Endothelial cell of umbilical vein (primary cell): ENCODE results near the gene PSMA5. TPM values are rescaled to one million over a fixed set of nuclear protein-coding genes. Genes with fewer than 3 reads are reported as not detected.

ENCODE experiments used
- BruUV-seq: library from RNA; stranded (reverse); fragments of 400-500 nt; replicated peaks from 2 replicates; lab custom pipeline; 2021; lab: Mats Ljungman, UMichigan
- CTCF ChIA-PET: fragments of 300-600, 350-600 bp; sonication (Branson Sonifier 250); formaldehyde crosslinking; loops from one replicate; lab custom pipeline; 2021; ENCODE audit warnings: antibody characterized with exemption, inconsistent platforms; lab: Charles Lee
- POLR2A ChIA-PET: fragments of 300-600, 350-600 bp; sonication (Branson Sonifier 250); formaldehyde crosslinking; loops from one replicate; lab custom pipeline; 2021; ENCODE audit warnings: antibody characterized with exemption, inconsistent platforms; lab: Charles Lee
- DNase-seq: peaks from one replicate; pipeline ENCODE4 v3.0.0-alpha.2; 2011; ENCODE audit warnings: low read depth, low spot score
- FAIRE-seq: peaks from 2 replicates; lab custom pipeline; 2011; peaks lifted over from hg19 to GRCh38; lab: Jason Lieb, UNC
- H2AFZ ChIP-seq: 2 replicates; pipeline ENCODE4 v1.6.0; 2012; ENCODE audit warnings: low read depth, low read length, control low read depth, inconsistent platforms
- H3K27ac ChIP-seq: 2 replicates; pipeline ENCODE4 v1.5.1; 2011; ENCODE audit warnings: low read depth, mild to moderate bottlenecking, control low read depth, low read length, moderate library complexity; ENCODE audit not compliant: insufficient read depth
- H3K27me3 ChIP-seq, 2 experiments: 2 replicates each; pipeline versions ENCODE4 v1.6.0 to v1.6.1; 2011; ENCODE audit warnings: low read length in 2 of 2, mixed read lengths in 1 of 2; ENCODE audit not compliant: control insufficient read depth in 2 of 2, insufficient read depth in 2 of 2
- H3K36me3 ChIP-seq, 2 experiments: 2 replicates in 1 of 2; 3 replicates in 1 of 2; pipeline ENCODE4 v1.5.1; 2011; ENCODE audit warnings: low read length in 2 of 2, mild to moderate bottlenecking in 1 of 2, moderate library complexity in 1 of 2; ENCODE audit not compliant: control insufficient read depth in 2 of 2, insufficient read depth in 2 of 2; ENCODE audit errors: extremely low read depth in 1 of 2
- H3K4me1 ChIP-seq: 3 replicates; pipeline ENCODE4 v1.5.1; 2011; ENCODE audit warnings: mild to moderate bottlenecking, low read length; ENCODE audit not compliant: control insufficient read depth, insufficient read depth; ENCODE audit errors: extremely low read depth
- H3K4me2 ChIP-seq: 2 replicates; pipeline ENCODE4 v1.6.1; 2011; ENCODE audit warnings: low read length, control low read depth, mixed read lengths; ENCODE audit not compliant: insufficient read depth
- H3K4me3 ChIP-seq, 3 experiments: fragments of 200-600 bp in 1 of 3; sonication (generic), shearing (Covaris generic) in 1 of 3; replicated peaks in 1 of 3; 2 replicates each; pipeline ENCODE4 v1.5.1; 2011 to 2016; ENCODE audit warnings: control low read depth in 3 of 3, low read length in 3 of 3, mild to moderate bottlenecking in 2 of 3, inconsistent platforms in 1 of 3, low read depth in 1 of 3, moderate library complexity in 1 of 3; ENCODE audit not compliant: insufficient read depth in 1 of 3
- H3K79me2 ChIP-seq: 2 replicates; pipeline ENCODE4 v1.6.0; 2012; ENCODE audit warnings: low read length, inconsistent platforms; ENCODE audit not compliant: control insufficient read depth, insufficient read depth
- H3K9ac ChIP-seq: replicated peaks from 2 replicates; pipeline ENCODE3; 2011; ENCODE audit warnings: low read length, control low read depth; ENCODE audit not compliant: insufficient read depth; ENCODE audit errors: extremely low read depth
- H3K9me1 ChIP-seq: replicated peaks from 3 replicates; pipeline ENCODE4 v1.6.0; 2011; ENCODE audit warnings: mild to moderate bottlenecking, low read length; ENCODE audit not compliant: control insufficient read depth, insufficient read depth; ENCODE audit errors: extremely low read depth
- H3K9me3 ChIP-seq: replicated peaks from 2 replicates; pipeline ENCODE4 v1.5.1; 2012; ENCODE audit warnings: low read length, inconsistent platforms; ENCODE audit not compliant: control insufficient read depth, insufficient read depth
- H4K20me1 ChIP-seq: replicated peaks from 2 replicates; pipeline ENCODE3; 2011; ENCODE audit warnings: mild to moderate bottlenecking, low read length; ENCODE audit not compliant: control insufficient read depth, insufficient read depth; ENCODE audit errors: extremely low read depth
- EZH2 ChIP-seq: IDR thresholded peaks from 2 replicates; pipeline ENCODE4 v1.6.1; 2012; ENCODE audit warnings: borderline replicate concordance, low read depth, mild to moderate bottlenecking, moderate library complexity, low read length, inconsistent platforms; ENCODE audit not compliant: severe bottlenecking
- FOS ChIP-seq: IDR thresholded peaks from 2 replicates; pipeline ENCODE4 v1.6.1; 2011; ENCODE audit warnings: mild to moderate bottlenecking, low read length, moderate library complexity, borderline replicate concordance; ENCODE audit not compliant: insufficient read depth
- MYC ChIP-seq: IDR thresholded peaks from one replicate; pipeline ENCODE4 v1.6.1; 2011; ENCODE audit warnings: mild to moderate bottlenecking, low read depth, low read length
- POLR2A ChIP-seq: IDR thresholded peaks from 2 replicates; pipeline ENCODE4 v1.6.1; 2012; ENCODE audit warnings: low read depth, mild to moderate bottlenecking, control low read depth, low read length
- POLR2AphosphoS5 ChIP-seq: IDR thresholded peaks from 2 replicates; pipeline ENCODE4 v1.6.1; 2012; ENCODE audit warnings: low read depth, mild to moderate bottlenecking, control low read depth, low read length, moderate library complexity; ENCODE audit not compliant: insufficient read depth
- dilution Hi-C: fragments of 300-500 bp; cut with MboI; formaldehyde crosslinking; loops from one replicate; pipeline ENCODE4 v1.15.0; 2019; ENCODE audit warnings: low sequenced_read_pairs; ENCODE audit not compliant: extremely low pct_ligation_motif_present
- intact Hi-C: fragments of 100-400 bp; cut with micrococcal nuclease; formaldehyde crosslinking; loops from one replicate; pipeline ENCODE4 v1.10.0; 2022
- polyA plus RNA-seq, 4 experiments: library from polyadenylated mRNA; depleted of rRNA in 3 of 4; stranded (reverse) in 3 of 4; unstranded in 1 of 4; fragments of >200 nt; gene quantifications; 2 replicates each; pipeline versions ENCODE4 v1.2.1 to v1.2.3, GENCODE V29; 2011 to 2012; ENCODE audit warnings: missing spikeins in 1 of 4
- total RNA-seq: library from RNA; stranded (reverse); gene quantifications from 2 replicates; pipeline ENCODE4 v1.2.3, GENCODE V29; 2021
- TF ChIP-seq, protein P1 (sequence below): IDR thresholded peaks from 2 replicates; pipeline ENCODE4 v1.6.1; 2011; ENCODE audit not compliant: insufficient read depth, insufficient read length
- TF ChIP-seq, protein P2 (sequence below), 2 donors: IDR thresholded peaks; 1 replicate in 1 of 2; 2 replicates in 1 of 2; pipeline ENCODE4 v1.5.1; 2011; ENCODE audit warnings: low read length in 2 of 2, mild to moderate bottlenecking in 2 of 2, moderate library complexity in 2 of 2, control low read depth in 1 of 2, inconsistent platforms in 1 of 2, low read depth in 1 of 2; ENCODE audit not compliant: insufficient read depth in 1 of 2; ENCODE audit errors: extremely low read depth in 1 of 2

Gene PSMA5
- total and polyA plus RNA-seq, 2 donors (not counting 3 experiments of a cell fraction or from before 2014, with no cell fraction given), result 98.1 to 125 TPM

DNA sequence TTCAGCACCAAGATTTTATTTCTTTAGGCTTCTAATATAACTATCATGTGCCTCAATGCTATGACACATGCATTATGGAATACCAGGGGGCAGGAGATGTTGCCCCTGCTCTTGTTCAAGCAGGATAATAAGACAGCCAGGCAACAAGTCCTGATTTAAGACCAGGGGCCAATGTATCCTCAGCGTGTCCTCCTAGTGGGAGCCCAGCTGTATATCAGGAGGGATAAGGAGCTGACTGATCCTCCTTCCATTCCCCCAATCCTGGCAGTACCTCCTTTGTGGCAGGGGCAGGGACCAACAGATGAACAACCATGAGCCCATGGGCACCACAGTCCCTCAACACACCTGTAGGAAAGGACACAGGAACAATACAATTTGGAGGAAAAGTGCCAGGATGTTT, 57.8 kb downstream of the PSMA5 start:
- FAIRE-seq, result no peak

More for the DNA sequence above, 57.8 kb downstream of the PSMA5 start:
- no peaks in the 10 kb centered on the region for H3K9me1 ChIP-seq
- H3K27me3 ChIP-seq, result peaks cover 6 to 7% of the 10 kb centered on the region in 2 experiments
- dilution Hi-C loops, result no loop called here
- H3K9me3 ChIP-seq, result no peaks in the 10 kb centered on the region
- no peaks in the 10 kb centered on the region for H3K4me1 ChIP-seq
- H3K79me2 ChIP-seq, result no peaks in the 10 kb centered on the region
- TF ChIP-seq POLR2A (no peak), FOS (no peak), MYC (no peak), POLR2AphosphoS5 (no peak), EZH2 (no peak)
- TF ChIP-seq, protein P1, sequence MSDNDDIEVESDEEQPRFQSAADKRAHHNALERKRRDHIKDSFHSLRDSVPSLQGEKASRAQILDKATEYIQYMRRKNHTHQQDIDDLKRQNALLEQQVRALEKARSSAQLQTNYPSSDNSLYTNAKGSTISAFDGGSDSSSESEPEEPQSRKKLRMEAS, result no peak
- TF ChIP-seq, protein P2, sequence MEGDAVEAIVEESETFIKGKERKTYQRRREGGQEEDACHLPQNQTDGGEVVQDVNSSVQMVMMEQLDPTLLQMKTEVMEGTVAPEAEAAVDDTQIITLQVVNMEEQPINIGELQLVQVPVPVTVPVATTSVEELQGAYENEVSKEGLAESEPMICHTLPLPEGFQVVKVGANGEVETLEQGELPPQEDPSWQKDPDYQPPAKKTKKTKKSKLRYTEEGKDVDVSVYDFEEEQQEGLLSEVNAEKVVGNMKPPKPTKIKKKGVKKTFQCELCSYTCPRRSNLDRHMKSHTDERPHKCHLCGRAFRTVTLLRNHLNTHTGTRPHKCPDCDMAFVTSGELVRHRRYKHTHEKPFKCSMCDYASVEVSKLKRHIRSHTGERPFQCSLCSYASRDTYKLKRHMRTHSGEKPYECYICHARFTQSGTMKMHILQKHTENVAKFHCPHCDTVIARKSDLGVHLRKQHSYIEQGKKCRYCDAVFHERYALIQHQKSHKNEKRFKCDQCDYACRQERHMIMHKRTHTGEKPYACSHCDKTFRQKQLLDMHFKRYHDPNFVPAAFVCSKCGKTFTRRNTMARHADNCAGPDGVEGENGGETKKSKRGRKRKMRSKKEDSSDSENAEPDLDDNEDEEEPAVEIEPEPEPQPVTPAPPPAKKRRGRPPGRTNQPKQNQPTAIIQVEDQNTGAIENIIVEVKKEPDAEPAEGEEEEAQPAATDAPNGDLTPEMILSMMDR (IDR thresholded peaks at IDR 0.05; ENCODE audit: extremely low read depth in 1 of 2, insufficient read depth in 1 of 2, low read depth in 1 of 2, low read length in 2 of 2), result no peak
- ChIA-PET CTCF (no interaction called here), POLR2A (no interaction called here)
- no TSS peak for BruUV-seq
- H2AFZ ChIP-seq, result no peak overlapping the region
- H3K4me3 ChIP-seq, result no peak overlapping the region
- intact Hi-C loops, result no loop called here
- H3K27ac ChIP-seq, result no peak overlapping the region
- H4K20me1 ChIP-seq, result no peaks in the 10 kb centered on the region
- H3K4me2 ChIP-seq, result no peak overlapping the region
- no peak overlapping the region for H3K9ac ChIP-seq
- no peak for DNase-seq
- H3K36me3 ChIP-seq, result no peaks in the 10 kb centered on the region
